Effector memory CD4-positive, alpha-beta T cell (primary cell): Measurements from ENCODE around the gene BSCL2.
A peak's percentile ranks its signal among the peaks of the same experiment; 100 is the strongest.

Source experiments
- DNase-seq, 3 donors: peaks; one replicate each; pipeline ENCODE4 v3.0.0-alpha.2; 2020
- H3K27ac ChIP-seq: 2 replicates; pipeline ENCODE4 v1.7.0; 2013; ENCODE audit warnings: mild to moderate bottlenecking, low read length, moderate library complexity; ENCODE audit not compliant: insufficient read depth, poor library complexity, severe bottlenecking
- H3K27me3 ChIP-seq: replicated peaks from 2 replicates; pipeline ENCODE4 v1.7.0; 2013; ENCODE audit warnings: mild to moderate bottlenecking, low read length; ENCODE audit not compliant: insufficient read depth, control insufficient read depth, poor library complexity, severe bottlenecking
- H3K36me3 ChIP-seq: 2 replicates; pipeline ENCODE4 v1.7.0; 2013; ENCODE audit warnings: mild to moderate bottlenecking, low read length, moderate library complexity; ENCODE audit not compliant: control insufficient read depth, insufficient read depth
- H3K4me1 ChIP-seq: 2 replicates; pipeline ENCODE4 v1.7.0; 2013; ENCODE audit warnings: low read length, mild to moderate bottlenecking; ENCODE audit not compliant: control insufficient read depth, insufficient read depth, poor library complexity, severe bottlenecking
- H3K4me3 ChIP-seq: 2 replicates; pipeline ENCODE4 v1.7.0; 2013; ENCODE audit warnings: low read length, low read depth, mild to moderate bottlenecking; ENCODE audit not compliant: insufficient read depth, poor library complexity, severe bottlenecking
- H3K9me3 ChIP-seq: 2 replicates; pipeline ENCODE4 v1.7.0; 2013; ENCODE audit warnings: mild to moderate bottlenecking, low read length, moderate library complexity; ENCODE audit not compliant: control insufficient read depth

BSCL2 gene

GRCh38 chr11:62647609-62648005 is 59.6 kb downstream of the BSCL2 start:
- DNase-seq: no peak
- Histone ChIP-seq H3K4me1 (peaks cover 12% of the 10 kb centered on the region), H3K4me3 (no peak overlapping the region), H3K27ac (no peak overlapping the region), H3K36me3 (peaks cover 19% of the 10 kb centered on the region), H3K9me3 (no peaks in the 10 kb centered on the region), H3K27me3 (no peaks in the 10 kb centered on the region)

GRCh38 chr11:62646825-62647608 is 60.2 kb downstream of the BSCL2 start:
- no peaks in the 10 kb centered on the region for H3K9me3 ChIP-seq
- H3K4me3 ChIP-seq: no peak overlapping the region
- DNase-seq: no peak
- peaks cover 22% of the 10 kb centered on the region for H3K36me3 ChIP-seq
- H3K27ac ChIP-seq: peak overlapping the region; percentile 6
- H3K27me3 ChIP-seq: no peaks in the 10 kb centered on the region
- H3K4me1 ChIP-seq: peaks cover 12% of the 10 kb centered on the region

GRCh38 chr11:62645946-62646824 is 61.0 kb downstream of the BSCL2 start, which contains the start of gene GANAB:
Gene GANAB (minus strand): TSS chr11:62646613. CDS start chr11:62646599, 14 bp downstream.
- H3K4me3 ChIP-seq: peak within 1 kb of the TSS; percentile 74
- peaks cover 7% of the 10 kb centered on the region for H3K4me1 ChIP-seq
- H3K27ac ChIP-seq: peak within 1 kb of the TSS; percentile 93
- peaks cover 22% of the 10 kb centered on the region for H3K36me3 ChIP-seq
- H3K9me3 ChIP-seq: no peaks in the 10 kb centered on the region
- peak; percentile 96 to 98 (median 97) for DNase-seq
- H3K27me3 ChIP-seq: no peaks in the 10 kb centered on the region

- peak overlapping the region; percentile 74 for H3K4me3 ChIP-seq
- DNase-seq: no peak
- H3K9me3 ChIP-seq: no peaks in the 10 kb centered on the region
- peaks cover 22% of the 10 kb centered on the region for H3K36me3 ChIP-seq
- H3K27me3 ChIP-seq: no peaks in the 10 kb centered on the region
- H3K4me1 ChIP-seq: peaks cover 7% of the 10 kb centered on the region
- H3K27ac ChIP-seq: peak overlapping the region; percentile 93
Measured at GRCh38 chr11:62645671-62645945, 61.6 kb downstream of the BSCL2 start.

GRCh38 chr11:62644220-62644619 is 63.0 kb downstream of the BSCL2 start:
- H3K36me3 ChIP-seq: peaks cover 19% of the 10 kb centered on the region
- no peak for DNase-seq
- peaks cover 7% of the 10 kb centered on the region for H3K4me1 ChIP-seq
- no peak overlapping the region for H3K4me3 ChIP-seq
- H3K27me3 ChIP-seq: no peaks in the 10 kb centered on the region
- no peaks in the 10 kb centered on the region for H3K9me3 ChIP-seq
- H3K27ac ChIP-seq: no peak overlapping the region
